ENCODE measurements around the gene ATP6V1G1. TPM values are rescaled to one million over a fixed set of nuclear protein-coding genes. Genes with fewer than 3 reads are reported as not detected.

Gene ATP6V1G1
- total RNA-seq, 2 experiments from 2014 or later: 144 to 148 TPM

DNA sequence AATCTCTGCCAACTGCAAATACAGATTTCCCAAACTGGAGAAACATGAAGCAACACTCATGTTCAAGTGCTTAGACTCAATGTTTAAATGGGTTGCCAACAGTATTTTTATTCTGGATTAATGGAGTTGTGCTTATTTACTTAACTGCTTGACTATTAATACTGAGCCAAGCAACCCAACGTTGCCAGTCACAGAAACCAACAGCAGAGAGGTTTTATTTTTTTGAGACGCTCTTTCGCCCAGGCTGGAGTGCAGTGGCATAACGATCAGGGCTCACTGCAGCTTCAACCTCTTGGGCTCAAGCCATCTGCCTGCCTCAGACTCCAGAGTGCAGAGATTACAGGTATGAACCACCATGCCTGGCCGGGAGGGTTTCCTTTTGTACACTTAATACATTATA, 15.1 kb downstream of the ATP6V1G1 start:
- no peaks in the 10 kb centered on the region for H3K9me3 Mint-ChIP-seq
- DNase-seq: no peak
- ATAC-seq (ENCODE audit: poor library complexity): no peak
- H3K36me3 Mint-ChIP-seq (ENCODE audit: low read depth): peaks cover 55% of the 10 kb centered on the region
- Histone ChIP-seq H3K27ac (ENCODE audit: low read depth in 1 of 2, low read length in 2 of 2) (no peak overlapping the region), H3K4me1 (ENCODE audit: insufficient read depth, low read length) (no peaks in the 10 kb centered on the region), H3K27me3 (ENCODE audit: control insufficient read depth in 1 of 2, insufficient read depth in 2 of 2, low read length in 2 of 2) (no peaks in the 10 kb centered on the region), H3K4me3 (ENCODE audit: low read length) (no peak overlapping the region), H3K9me3 (ENCODE audit: control insufficient read depth in 1 of 2, insufficient read depth in 1 of 2, low read length in 2 of 2) (peaks cover 0 to 9% of the 10 kb centered on the region in 2 experiments), H3K36me3 (ENCODE audit: insufficient read depth, low read length) (peaks cover 31% of the 10 kb centered on the region)
- H3K4me1 Mint-ChIP-seq (ENCODE audit: low read depth): peaks cover 21% of the 10 kb centered on the region
- H3K27ac Mint-ChIP-seq: no peak overlapping the region
- H3K4me3 Mint-ChIP-seq: no peak overlapping the region
- ChIA-PET CTCF (interaction anchor here (3.2 kb wide), 1 partner anchor 11 kb away, joined by 12 read pairs; no protein-coding TSS in a partner anchor), POLR2A (interaction anchor here (1.0 to 3.4 kb wide), 3 partner anchors 7 to 10 kb away, joined by 3 to 12 read pairs (median 4); no protein-coding TSS in a partner anchor)
- intact Hi-C loops (cut with DNase I, micrococcal nuclease): no loop called here
- no peaks in the 10 kb centered on the region for H3K27me3 Mint-ChIP-seq
- TF ChIP-seq, protein P1, sequence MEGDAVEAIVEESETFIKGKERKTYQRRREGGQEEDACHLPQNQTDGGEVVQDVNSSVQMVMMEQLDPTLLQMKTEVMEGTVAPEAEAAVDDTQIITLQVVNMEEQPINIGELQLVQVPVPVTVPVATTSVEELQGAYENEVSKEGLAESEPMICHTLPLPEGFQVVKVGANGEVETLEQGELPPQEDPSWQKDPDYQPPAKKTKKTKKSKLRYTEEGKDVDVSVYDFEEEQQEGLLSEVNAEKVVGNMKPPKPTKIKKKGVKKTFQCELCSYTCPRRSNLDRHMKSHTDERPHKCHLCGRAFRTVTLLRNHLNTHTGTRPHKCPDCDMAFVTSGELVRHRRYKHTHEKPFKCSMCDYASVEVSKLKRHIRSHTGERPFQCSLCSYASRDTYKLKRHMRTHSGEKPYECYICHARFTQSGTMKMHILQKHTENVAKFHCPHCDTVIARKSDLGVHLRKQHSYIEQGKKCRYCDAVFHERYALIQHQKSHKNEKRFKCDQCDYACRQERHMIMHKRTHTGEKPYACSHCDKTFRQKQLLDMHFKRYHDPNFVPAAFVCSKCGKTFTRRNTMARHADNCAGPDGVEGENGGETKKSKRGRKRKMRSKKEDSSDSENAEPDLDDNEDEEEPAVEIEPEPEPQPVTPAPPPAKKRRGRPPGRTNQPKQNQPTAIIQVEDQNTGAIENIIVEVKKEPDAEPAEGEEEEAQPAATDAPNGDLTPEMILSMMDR (IDR thresholded peaks at IDR 0.05): no peak

DNA sequence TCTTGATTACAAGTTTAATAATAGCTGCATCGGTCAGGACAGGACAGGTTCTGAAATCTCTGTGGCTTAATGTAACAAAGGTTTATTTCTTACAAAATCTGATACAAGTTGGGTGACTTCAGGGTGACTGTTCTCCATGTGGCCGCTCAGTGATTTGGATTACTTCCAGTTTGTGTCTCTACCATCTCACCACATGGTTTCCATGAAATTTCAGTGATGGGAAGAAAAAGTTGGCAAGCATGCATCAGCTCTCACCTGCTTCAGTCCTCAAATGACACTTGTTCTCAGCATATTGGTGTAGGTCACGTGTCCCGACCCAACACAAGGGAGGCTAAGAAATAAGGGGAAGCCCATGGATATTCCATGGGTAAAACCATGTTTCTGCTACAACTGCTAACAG, 15.7 kb downstream of the ATP6V1G1 start:
- Histone ChIP-seq H3K4me3 (ENCODE audit: low read length) (no peak overlapping the region), H3K4me1 (ENCODE audit: insufficient read depth, low read length) (no peaks in the 10 kb centered on the region), H3K27ac (ENCODE audit: low read depth in 1 of 2, low read length in 2 of 2) (no peak overlapping the region), H3K27me3 (ENCODE audit: control insufficient read depth in 1 of 2, insufficient read depth in 2 of 2, low read length in 2 of 2) (no peaks in the 10 kb centered on the region), H3K9me3 (ENCODE audit: control insufficient read depth in 1 of 2, insufficient read depth in 1 of 2, low read length in 2 of 2) (peaks cover 0 to 9% of the 10 kb centered on the region in 2 experiments), H3K36me3 (ENCODE audit: insufficient read depth, low read length) (peaks cover 25% of the 10 kb centered on the region)
- no peaks in the 10 kb centered on the region for H3K9me3 Mint-ChIP-seq
- no peak overlapping the region for H3K4me3 Mint-ChIP-seq
- H3K27me3 Mint-ChIP-seq: no peaks in the 10 kb centered on the region
- H3K36me3 Mint-ChIP-seq (ENCODE audit: low read depth): peaks cover 49% of the 10 kb centered on the region
- H3K27ac Mint-ChIP-seq: no peak overlapping the region
- H3K4me1 Mint-ChIP-seq (ENCODE audit: low read depth): peaks cover 15% of the 10 kb centered on the region
- ChIA-PET POLR2A (interaction anchor here (0.6 to 3.4 kb wide), 4 partner anchors 8 to 296 kb away, joined by 3 to 12 read pairs (median 4); no protein-coding TSS in a partner anchor), CTCF (interaction anchor here (3.2 kb wide), 1 partner anchor 11 kb away, joined by 12 read pairs; no protein-coding TSS in a partner anchor)
- DNase-seq: no peak
- TF ChIP-seq, protein P1 (IDR thresholded peaks at IDR 0.05): no peak
- ATAC-seq (ENCODE audit: poor library complexity): no peak
- intact Hi-C loops (cut with DNase I, micrococcal nuclease): no loop called here

GRCh38 chr9:114604989-114605388, 17.4 kb downstream of the ATP6V1G1 start:
- H3K4me1 ChIP-seq (ENCODE audit: insufficient read depth, low read length): no peaks in the 10 kb centered on the region
- H3K4me3 ChIP-seq (ENCODE audit: low read length): no peak overlapping the region
- H3K4me3 Mint-ChIP-seq: no peak overlapping the region
- DNase-seq (no peak), ATAC-seq (ENCODE audit: poor library complexity) (no peak)
- ChIA-PET CTCF (interaction anchor here (3.2 kb wide), 1 partner anchor 13 kb away, joined by 12 read pairs; no protein-coding TSS in a partner anchor), POLR2A (interaction anchor here (3.4 kb wide), 1 partner anchor 12 kb away, joined by 12 read pairs; no protein-coding TSS in a partner anchor)
- peak overlapping the region; percentile 33 for H3K27ac Mint-ChIP-seq
- peaks cover 8% of the 10 kb centered on the region for H3K36me3 ChIP-seq (ENCODE audit: insufficient read depth, low read length)
- peaks cover 0 to 9% of the 10 kb centered on the region in 2 experiments for H3K9me3 ChIP-seq (ENCODE audit: control insufficient read depth in 1 of 2, insufficient read depth in 1 of 2, low read length in 2 of 2)
- H3K36me3 Mint-ChIP-seq (ENCODE audit: low read depth): peaks cover 31% of the 10 kb centered on the region
- no peaks in the 10 kb centered on the region for H3K27me3 ChIP-seq (ENCODE audit: control insufficient read depth in 1 of 2, insufficient read depth in 2 of 2, low read length in 2 of 2)
- TF ChIP-seq, protein P1 (IDR thresholded peaks at IDR 0.05): no peak
- intact Hi-C loops (cut with DNase I, micrococcal nuclease): no loop called here
- no peak overlapping the region for H3K27ac ChIP-seq (ENCODE audit: low read depth in 1 of 2, low read length in 2 of 2)
- H3K9me3 Mint-ChIP-seq: no peaks in the 10 kb centered on the region
- no peaks in the 10 kb centered on the region for H3K27me3 Mint-ChIP-seq
- H3K4me1 Mint-ChIP-seq (ENCODE audit: low read depth): peaks cover 7% of the 10 kb centered on the region

All from CD4-positive, alpha-beta T cell (primary cell).